GM12892 (cell line): ENCODE data around the gene PCDHA3.

ENCODE experiments used
- POLR2A ChIP-seq: IDR thresholded peaks from 2 replicates; pipeline ENCODE4 v1.6.1; 2011; ENCODE audit warnings: low read depth, low read length, control low read depth
- POLR2AphosphoS5 ChIP-seq: IDR thresholded peaks from 2 replicates; pipeline ENCODE4 v1.6.1; 2011; ENCODE audit warnings: low read depth, low read length, control low read depth

DNA sequence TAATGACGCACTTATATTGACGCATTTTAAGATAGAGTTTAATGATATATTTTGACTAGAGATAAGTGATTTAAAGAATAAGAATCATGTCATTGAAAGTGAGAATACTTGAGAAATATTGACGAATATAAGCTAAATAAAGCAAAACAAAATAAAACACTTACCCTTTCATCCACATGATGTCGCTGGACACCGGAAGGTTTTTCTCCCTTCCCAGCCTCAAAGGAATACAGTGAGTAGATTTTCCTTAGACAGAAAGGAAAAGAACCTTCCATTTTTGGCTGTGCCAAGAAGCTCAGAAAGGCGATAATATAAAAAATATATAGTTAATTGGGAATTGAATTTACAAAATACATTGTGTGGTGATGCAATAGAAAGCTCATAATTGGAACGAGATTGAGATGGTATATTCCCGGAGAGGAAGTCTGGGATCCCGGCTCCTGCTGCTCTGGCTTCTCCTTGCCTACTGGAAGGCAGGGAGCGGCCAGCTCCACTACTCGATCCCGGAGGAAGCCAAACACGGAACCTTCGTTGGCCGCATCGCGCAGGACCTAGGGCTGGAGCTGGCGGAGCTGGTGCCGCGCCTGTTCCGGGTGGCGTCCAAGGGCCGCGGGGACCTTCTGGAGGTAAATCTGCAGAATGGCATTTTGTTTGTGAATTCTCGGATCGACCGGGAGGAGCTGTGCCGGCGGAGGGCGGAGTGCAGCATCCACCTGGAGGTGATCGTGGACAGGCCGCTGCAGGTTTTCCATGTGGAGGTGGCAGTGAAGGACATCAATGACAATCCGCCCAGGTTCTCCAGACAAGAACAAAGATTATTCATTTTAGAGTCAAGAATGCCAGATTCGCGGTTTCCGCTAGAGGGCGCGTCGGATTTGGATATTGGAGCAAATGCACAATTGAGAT lies 20.8 kb downstream of the PCDHA3 start, which contains the start of gene PCDHA5:
- TF ChIP-seq POLR2AphosphoS5 (no peak), POLR2A (no peak)
